ENCODE results near the gene SLC6A13.
A peak's percentile ranks its signal among the peaks of the same experiment; 100 is the strongest.
"Not testable (repeated sequence)": the region's sequence is repeated elsewhere in the genome, so short reads cannot be mapped to it uniquely, and the experiment has no call there.

SLC6A13 gene

GRCh38 chr12:193261-193660 lies 69.4 kb downstream of the SLC6A13 start:
- peaks cover 65 to 73% of the 10 kb centered on the region in 2 donors for H3K27me3 Mint-ChIP-seq
- no peaks in the 10 kb centered on the region for H3K36me3 Mint-ChIP-seq (ENCODE audit: insufficient read depth)
- no peaks in the 10 kb centered on the region for H3K9me3 Mint-ChIP-seq
- ATAC-seq (replicated peaks): no peak
- DNase-seq: no peak
- H3K27ac Mint-ChIP-seq: no peak overlapping the region
- peaks cover 0 to 4% of the 10 kb centered on the region in 2 donors for H3K4me1 Mint-ChIP-seq (ENCODE audit: low read depth in 2 of 2)
- H3K4me3 Mint-ChIP-seq: no peak overlapping the region

GRCh38 chr12:191541-191940 lies 71.1 kb downstream of the SLC6A13 start:
- ATAC-seq (replicated peaks): no peak

GRCh38 chr12:190881-191280 lies 71.8 kb downstream of the SLC6A13 start:
- Mint-ChIP-seq H3K27me3 (peaks cover 48 to 65% of the 10 kb centered on the region in 2 donors), H3K4me1 (ENCODE audit: low read depth in 2 of 2) (peaks cover 0 to 4% of the 10 kb centered on the region in 2 donors), H3K27ac (no peak overlapping the region), H3K36me3 (ENCODE audit: insufficient read depth) (no peaks in the 10 kb centered on the region), H3K4me3 (no peak overlapping the region), H3K9me3 (no peaks in the 10 kb centered on the region)
- DNase-seq (no peak), ATAC-seq (replicated peaks) (no peak)

More at GRCh38 chr12:191541-191940, 71.1 kb downstream of the SLC6A13 start:
- Mint-ChIP-seq H3K36me3 (ENCODE audit: insufficient read depth) (no peaks in the 10 kb centered on the region), H3K9me3 (no peaks in the 10 kb centered on the region), H3K4me1 (ENCODE audit: low read depth in 2 of 2) (peaks cover 0 to 4% of the 10 kb centered on the region in 2 donors), H3K4me3 (no peak overlapping the region), H3K27me3 (peaks cover 48 to 63% of the 10 kb centered on the region in 2 donors), H3K27ac (no peak overlapping the region)
- no peak for DNase-seq

DNA sequence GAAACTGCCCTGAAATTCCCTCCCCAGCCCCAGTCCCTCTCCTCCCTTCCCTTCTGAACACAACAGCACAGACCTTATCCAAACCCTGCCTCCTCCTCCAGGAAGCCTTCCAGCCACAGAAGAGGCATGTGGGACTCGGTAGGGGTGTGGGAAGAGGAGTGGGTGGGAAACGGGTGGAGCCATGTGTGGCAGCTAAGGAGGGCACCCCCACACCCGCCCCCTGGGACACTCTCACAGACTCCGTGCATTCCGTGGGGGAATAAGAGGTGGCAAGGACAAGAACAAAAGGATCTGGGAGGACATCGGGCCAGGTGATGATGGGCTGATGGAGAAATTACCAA lies 73.0 kb downstream of the SLC6A13 start:
- DNase-seq (no peak), ATAC-seq (replicated peaks) (no peak)
- peaks cover 53 to 67% of the 10 kb centered on the region in 2 donors for H3K27me3 Mint-ChIP-seq
- H3K4me3 Mint-ChIP-seq: no peak overlapping the region
- no peaks in the 10 kb centered on the region for H3K9me3 Mint-ChIP-seq
- no peaks in the 10 kb centered on the region for H3K36me3 Mint-ChIP-seq (ENCODE audit: insufficient read depth)
- no peak overlapping the region for H3K27ac Mint-ChIP-seq
- peaks cover 4% of the 10 kb centered on the region in 2 donors for H3K4me1 Mint-ChIP-seq (ENCODE audit: low read depth in 2 of 2)

DNA sequence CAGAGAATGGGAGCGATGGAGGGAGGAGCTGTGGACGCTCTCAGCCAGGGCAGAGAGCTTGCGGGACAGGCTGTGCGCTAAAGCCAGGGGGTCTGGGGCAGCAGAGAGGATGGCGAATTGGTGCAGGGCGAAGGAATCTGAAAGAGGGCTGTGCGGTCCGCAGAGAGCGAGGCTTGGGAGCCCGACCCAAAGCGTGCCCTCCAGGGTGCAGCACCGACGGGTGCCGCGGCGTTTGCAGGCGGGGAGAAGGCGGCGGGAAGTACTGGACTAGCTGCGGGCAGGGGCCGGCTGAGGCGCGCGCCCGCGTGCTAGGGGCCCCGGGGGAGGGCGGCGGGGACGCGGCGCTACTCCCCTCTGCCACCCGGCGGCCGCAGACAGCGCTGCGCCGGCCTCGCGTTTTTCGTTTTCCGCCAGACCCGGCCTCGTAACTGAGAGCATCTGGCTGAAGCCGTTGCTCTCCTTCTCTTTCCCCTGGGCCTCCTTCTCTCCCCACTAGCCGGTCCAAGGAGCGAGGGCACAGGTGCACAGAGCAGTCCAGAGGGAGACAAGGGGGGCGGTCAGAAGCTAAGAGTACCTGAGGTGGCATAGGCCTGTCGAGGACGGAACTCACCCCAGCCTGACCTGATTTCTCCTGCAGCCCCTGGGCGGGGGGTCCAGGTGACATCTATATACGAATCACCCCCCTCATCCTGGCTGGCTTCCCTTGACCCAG lies 73.6 kb downstream of the SLC6A13 start:
- no peaks in the 10 kb centered on the region for H3K36me3 Mint-ChIP-seq (ENCODE audit: insufficient read depth)
- H3K4me1 Mint-ChIP-seq (ENCODE audit: low read depth in 2 of 2): peaks cover 4% of the 10 kb centered on the region in 2 donors
- peaks cover 51 to 69% of the 10 kb centered on the region in 2 donors for H3K27me3 Mint-ChIP-seq
- H3K4me3 Mint-ChIP-seq: peak overlapping the region; percentile 51 to 70
- peak overlapping the region in 1 of 2 donors; percentile 23 for H3K27ac Mint-ChIP-seq
- peak; percentile 64 for ATAC-seq (replicated peaks)
- no peaks in the 10 kb centered on the region for H3K9me3 Mint-ChIP-seq
- DNase-seq: no peak

- Mint-ChIP-seq H3K4me3 (peak overlapping the region; percentile 51 to 70), H3K27me3 (peaks cover 55 to 75% of the 10 kb centered on the region in 2 donors), H3K27ac (peak overlapping the region in 1 of 2 donors; percentile 23)
- H3K36me3 Mint-ChIP-seq (ENCODE audit: insufficient read depth); ATAC-seq (replicated peaks); H3K9me3 Mint-ChIP-seq; DNase-seq; H3K4me1 Mint-ChIP-seq (ENCODE audit: low read depth in 2 of 2): not testable (repeated sequence)
Measured at GRCh38 chr12:187986-188909, 74.4 kb downstream of the SLC6A13 start.

DNA sequence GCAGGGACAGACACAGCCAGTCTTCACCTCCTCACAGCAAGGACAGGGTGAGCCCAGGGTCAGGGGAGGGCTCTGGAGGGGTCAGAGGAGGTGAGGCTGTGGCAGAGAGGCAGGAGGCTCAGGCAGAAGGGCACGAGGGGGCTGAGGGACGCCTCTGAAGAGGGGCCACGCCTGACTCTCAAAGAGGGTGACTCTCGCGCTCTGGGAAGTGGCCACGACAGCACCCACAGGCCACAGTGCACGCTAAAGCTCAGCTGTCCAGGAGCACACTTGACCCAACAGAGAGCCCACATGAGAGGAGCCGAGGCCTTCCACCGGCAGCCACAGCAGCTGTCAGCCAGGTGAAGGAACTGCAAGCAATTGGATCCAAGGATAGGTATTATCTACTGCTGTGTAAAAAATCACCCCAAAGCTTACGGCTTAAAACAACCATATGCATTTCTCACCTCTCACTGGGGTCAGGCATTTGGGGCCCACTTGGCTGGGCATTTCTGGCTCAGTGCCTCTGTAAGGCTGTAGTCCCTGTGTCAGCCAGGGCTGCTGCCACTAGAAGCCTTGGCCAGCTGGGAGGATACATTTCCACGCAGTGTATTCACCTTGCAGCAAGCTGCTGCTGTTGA lies 76.5 kb downstream of the SLC6A13 start:
- H3K27me3 Mint-ChIP-seq: peaks cover 41 to 72% of the 10 kb centered on the region in 2 donors
- no peak for ATAC-seq (replicated peaks)

DNA sequence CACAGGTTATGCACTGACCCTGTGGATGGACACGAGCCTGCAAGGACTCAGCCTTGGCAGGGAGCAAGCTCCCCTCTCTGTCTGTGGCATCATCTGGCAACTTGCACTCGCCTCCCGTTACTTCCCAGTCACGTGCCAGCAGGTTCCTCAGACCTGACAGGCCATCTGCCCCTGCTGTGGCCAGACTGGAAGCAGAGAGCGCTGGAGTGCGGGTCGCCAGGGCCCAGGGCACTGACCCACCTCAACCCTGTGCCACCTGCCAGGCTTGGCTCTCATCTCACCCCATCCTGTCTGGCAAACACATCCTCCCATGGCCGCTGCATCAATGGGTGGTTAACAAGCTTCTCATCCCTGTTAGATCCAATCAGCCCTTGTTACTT lies 77.1 kb downstream of the SLC6A13 start:
- no peaks in the 10 kb centered on the region for H3K9me3 Mint-ChIP-seq
- DNase-seq: no peak
- ATAC-seq (replicated peaks): no peak
- no peak overlapping the region for H3K4me3 Mint-ChIP-seq
- peaks cover 4% of the 10 kb centered on the region in 2 donors for H3K4me1 Mint-ChIP-seq (ENCODE audit: low read depth in 2 of 2)
- no peaks in the 10 kb centered on the region for H3K36me3 Mint-ChIP-seq (ENCODE audit: insufficient read depth)
- peaks cover 39 to 66% of the 10 kb centered on the region in 2 donors for H3K27me3 Mint-ChIP-seq
- H3K27ac Mint-ChIP-seq: no peak overlapping the region

More for the DNA sequence above, 76.5 kb downstream of the SLC6A13 start:
- no peak overlapping the region for H3K27ac Mint-ChIP-seq
- H3K4me3 Mint-ChIP-seq: no peak overlapping the region
- peaks cover 4% of the 10 kb centered on the region in 2 donors for H3K4me1 Mint-ChIP-seq (ENCODE audit: low read depth in 2 of 2)
- DNase-seq: no peak
- H3K9me3 Mint-ChIP-seq: no peaks in the 10 kb centered on the region
- H3K36me3 Mint-ChIP-seq (ENCODE audit: insufficient read depth): no peaks in the 10 kb centered on the region

DNA sequence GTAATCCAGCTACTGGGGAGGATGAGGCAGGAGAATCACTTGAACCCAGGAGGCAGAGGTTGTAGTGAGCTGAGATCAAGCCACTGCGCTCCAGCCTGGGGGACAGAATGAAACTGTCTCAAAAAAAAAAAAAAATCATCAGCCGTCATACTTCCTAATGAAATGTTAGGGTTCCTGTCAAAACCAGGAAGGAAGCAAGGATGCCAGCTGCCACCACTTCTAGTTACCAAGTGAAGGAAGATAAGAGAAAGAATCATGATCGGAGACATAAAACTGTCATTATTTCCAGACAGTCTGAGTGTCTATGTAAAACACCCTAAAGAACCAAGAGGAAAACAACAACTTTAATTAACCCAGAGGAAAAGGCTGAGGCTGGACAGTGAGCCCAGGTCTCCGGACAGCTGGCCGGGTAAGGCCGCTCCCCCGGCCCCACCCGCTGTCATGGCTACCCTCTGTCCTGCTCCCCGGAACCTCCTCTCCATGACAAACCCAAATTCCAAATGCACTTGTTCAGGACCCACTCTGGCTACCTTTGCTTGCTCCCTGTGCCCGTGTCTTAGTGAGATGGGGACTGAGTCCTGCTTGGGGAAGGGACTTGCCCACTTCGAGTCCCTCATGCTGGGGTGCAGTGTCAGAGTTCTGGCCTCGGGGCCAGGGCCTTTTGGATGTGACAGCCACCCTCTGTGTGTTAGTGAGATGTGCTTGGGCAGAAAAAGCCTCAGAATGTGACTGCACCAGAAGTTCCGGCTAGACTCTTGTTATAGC lies 77.6 kb downstream of the SLC6A13 start:
- ATAC-seq (replicated peaks) (no peak), DNase-seq (no peak)
- H3K36me3 Mint-ChIP-seq (ENCODE audit: insufficient read depth): peaks cover under 1% of the 10 kb centered on the region
- H3K27me3 Mint-ChIP-seq: peaks cover 37 to 65% of the 10 kb centered on the region in 2 donors
- H3K9me3 Mint-ChIP-seq: no peaks in the 10 kb centered on the region
- peaks cover 8 to 9% of the 10 kb centered on the region in 2 donors for H3K4me1 Mint-ChIP-seq (ENCODE audit: low read depth in 2 of 2)
- no peak overlapping the region for H3K4me3 Mint-ChIP-seq
- no peak overlapping the region for H3K27ac Mint-ChIP-seq

DNA sequence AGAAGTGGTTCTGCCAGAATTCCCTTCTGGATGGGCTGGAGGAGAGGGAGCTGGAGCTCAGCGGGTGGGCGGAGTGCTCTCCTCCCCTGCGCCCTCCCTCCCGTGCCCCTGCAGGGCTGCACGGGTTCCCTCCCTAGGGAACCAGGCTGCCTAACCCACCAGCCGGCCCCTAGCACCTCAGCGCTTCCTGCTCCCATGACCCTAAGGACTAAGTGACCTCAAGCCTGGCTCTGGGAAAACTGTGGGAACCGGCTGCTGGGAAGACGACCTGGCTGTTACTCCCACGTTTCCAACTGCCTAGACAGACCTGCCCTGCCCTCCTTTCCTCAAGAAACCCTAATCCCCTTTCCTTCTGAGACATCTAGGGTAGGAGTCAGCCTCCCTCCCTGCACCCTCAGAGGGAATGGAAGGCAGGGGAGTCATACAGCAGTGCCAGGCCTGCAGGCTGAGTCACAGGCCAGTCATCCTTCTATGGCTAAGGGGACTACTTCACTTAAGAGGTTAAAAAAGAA lies 80.2 kb downstream of the SLC6A13 start:
- H3K9me3 Mint-ChIP-seq: no peaks in the 10 kb centered on the region
- peaks cover 2% of the 10 kb centered on the region for H3K36me3 Mint-ChIP-seq (ENCODE audit: insufficient read depth)
- peaks cover 7 to 10% of the 10 kb centered on the region in 2 donors for H3K4me1 Mint-ChIP-seq (ENCODE audit: low read depth in 2 of 2)
- ATAC-seq (replicated peaks) (no peak), DNase-seq (no peak)
- H3K27ac Mint-ChIP-seq: no peak overlapping the region
- H3K4me3 Mint-ChIP-seq: no peak overlapping the region
- peaks cover 40 to 82% of the 10 kb centered on the region in 2 donors for H3K27me3 Mint-ChIP-seq

GRCh38 chr12:181921-182320 lies 80.7 kb downstream of the SLC6A13 start:
- no peak for DNase-seq
- no peak overlapping the region for H3K27ac Mint-ChIP-seq
- H3K4me3 Mint-ChIP-seq: no peak overlapping the region
- H3K9me3 Mint-ChIP-seq: no peaks in the 10 kb centered on the region
- no peak for ATAC-seq (replicated peaks)
- peaks cover 2% of the 10 kb centered on the region for H3K36me3 Mint-ChIP-seq (ENCODE audit: insufficient read depth)
- peaks cover 7 to 10% of the 10 kb centered on the region in 2 donors for H3K4me1 Mint-ChIP-seq (ENCODE audit: low read depth in 2 of 2)
- H3K27me3 Mint-ChIP-seq: peaks cover 40 to 82% of the 10 kb centered on the region in 2 donors

DNA sequence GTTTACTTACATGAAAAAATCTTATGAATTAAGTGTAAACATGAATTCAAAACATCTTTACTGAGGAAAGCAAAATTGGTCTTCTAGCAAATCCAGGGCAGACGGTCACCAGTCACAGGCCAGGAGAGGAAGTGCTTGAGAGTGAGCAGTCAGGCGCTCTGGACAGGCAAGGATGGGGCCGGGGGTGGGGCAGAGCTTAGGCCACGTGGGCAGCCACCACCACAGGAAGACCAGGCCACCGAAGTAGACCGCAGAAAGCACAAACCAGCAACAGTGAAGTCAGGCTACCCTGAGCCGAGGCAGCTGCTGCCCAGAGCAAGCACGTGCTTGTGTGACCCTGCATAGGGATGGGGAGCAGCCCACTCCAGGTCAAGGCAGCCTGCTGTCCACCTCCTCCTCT lies 82.2 kb downstream of the SLC6A13 start:
- Mint-ChIP-seq H3K4me1 (ENCODE audit: low read depth in 2 of 2) (peaks cover 7 to 11% of the 10 kb centered on the region in 2 donors), H3K27me3 (peaks cover 31 to 69% of the 10 kb centered on the region in 2 donors), H3K9me3 (no peaks in the 10 kb centered on the region), H3K36me3 (ENCODE audit: insufficient read depth) (peaks cover 2% of the 10 kb centered on the region), H3K4me3 (no peak overlapping the region), H3K27ac (peak overlapping the region in 1 of 2 donors; percentile 11)
- ATAC-seq (replicated peaks) (peak; percentile 26), DNase-seq (no peak)
